ENCODE measurements around the gene IPO11.
"Not testable (repeated sequence)": the region's sequence is repeated elsewhere in the genome, so short reads cannot be mapped to it uniquely, and the experiment has no call there.

The IPO11 gene

DNA sequence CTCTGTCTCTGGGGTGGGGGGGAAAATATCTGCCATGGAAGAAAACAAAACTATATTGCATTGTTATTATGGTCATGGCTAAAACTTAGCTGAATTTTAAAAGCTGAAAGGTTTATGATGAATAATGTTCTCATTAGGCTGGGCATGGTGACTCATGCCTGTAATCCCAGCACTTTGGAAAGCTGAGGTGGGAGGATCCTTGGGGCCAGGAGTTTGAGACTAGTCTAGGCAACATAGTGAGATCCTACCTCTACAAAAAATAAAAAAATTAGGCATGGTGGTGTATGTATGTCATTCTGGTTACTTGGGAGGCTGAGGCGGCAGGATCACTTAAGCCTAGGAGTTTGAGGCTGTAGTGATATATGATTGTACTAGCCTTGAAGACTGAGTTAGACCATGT lies 44.5 kb downstream of the IPO11 start:
- DNase-seq = no peak

DNA sequence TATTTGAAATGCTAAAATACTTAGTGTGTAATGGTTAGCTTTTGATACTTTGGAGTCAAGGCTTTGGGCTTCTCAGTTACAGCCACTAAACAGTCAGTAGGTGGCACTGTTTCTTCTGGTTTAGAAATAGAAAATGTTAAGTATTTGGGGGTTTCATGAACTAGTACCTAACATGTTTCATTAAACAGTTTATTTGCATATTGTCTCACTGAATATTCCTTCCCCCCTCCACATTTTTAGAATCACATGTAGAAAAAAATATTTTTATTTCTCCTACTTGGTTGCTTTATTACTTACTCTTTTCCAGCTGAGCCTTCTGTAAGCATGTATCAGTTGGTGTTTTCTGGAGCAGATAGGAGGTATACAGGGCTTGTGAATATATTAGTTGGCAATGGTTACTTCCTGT lies 48.0 kb downstream of the IPO11 start:
- DNase-seq = peak; percentile 28

DNA sequence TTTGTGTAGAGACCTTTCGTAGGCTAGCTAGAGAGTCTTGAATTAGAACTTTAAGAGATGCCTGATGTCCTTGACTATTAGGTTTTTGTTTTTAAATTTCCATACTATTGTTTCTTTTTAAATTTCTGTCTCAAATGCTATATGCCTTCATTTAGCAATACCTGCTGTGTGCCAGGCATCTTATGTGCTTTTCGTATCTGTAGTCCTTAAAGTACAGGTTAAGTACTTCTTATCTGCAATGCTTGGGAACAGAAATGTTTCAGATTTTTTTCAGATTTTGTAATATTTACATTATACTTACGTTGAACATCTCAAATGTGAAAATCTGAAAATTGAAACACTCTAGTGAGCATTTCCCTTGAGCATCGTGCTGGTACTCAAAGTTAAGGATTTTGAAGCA lies 49.0 kb downstream of the IPO11 start:
- DNase-seq = no peak

DNA sequence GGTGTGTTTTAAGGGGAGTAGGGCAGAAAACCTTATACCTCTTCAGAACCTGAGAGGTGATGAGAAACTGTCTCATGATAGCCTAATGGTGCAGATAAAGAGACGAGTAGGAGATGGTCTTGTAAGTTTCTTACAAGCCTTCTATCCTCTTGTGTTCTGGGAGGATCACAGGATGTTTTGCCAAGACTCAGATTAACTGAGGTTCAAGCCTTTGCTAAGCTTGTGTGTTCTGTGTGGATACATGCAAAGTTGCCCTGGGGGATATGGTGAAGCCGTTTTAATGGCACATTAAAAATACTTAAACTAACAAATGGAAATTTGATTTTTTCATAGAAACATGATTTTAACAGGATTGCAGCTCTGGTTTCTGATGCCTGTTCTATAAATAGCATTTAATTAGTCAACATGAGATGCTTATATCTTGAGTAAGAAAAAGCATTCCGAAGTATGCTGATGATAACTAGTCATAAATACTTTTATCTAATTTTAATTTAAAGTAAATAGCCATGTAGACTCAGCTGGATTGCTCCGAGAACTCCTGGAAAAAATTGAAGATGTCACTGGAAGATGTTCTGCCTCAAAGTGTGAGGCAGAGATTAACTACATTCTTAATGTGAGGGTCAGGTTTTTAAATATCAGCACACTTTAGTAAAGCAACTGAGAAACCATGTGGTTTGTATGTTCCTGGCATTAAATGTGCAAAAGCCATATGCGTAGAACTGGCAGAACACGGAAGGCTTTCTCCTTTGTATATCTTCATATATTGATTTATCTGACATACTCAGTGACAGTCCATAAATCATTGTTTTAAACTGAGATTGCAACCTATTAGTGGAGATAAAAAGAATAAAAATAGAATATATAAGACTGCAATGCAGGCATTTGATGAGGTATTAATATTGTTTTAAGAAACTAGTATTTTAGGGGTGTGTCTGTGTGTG lies 53.7 kb downstream of the IPO11 start:
- no peak for DNase-seq

GRCh38 chr5:62473209-62473608 lies 60.6 kb downstream of the IPO11 start:
- no peak for DNase-seq

DNA sequence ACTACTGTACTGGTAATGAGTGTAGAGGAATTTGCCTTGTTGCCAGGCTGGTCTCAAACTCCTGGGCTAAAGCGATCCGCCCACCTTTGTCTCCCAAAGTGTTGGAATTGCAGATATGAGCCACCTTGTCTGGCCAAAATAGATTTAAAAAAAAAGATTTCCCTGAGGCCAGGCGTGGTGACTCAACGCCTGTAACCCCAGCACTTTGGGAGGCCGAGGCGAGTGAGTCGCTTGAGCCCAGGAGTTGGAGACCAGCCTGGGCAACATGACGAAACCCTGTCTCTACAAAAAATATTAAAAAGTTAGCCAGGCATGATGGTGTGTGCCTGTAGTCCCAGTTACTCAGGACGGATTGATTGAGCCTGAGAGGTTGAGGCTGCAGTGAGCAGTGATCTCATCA lies 62.5 kb downstream of the IPO11 start:
- DNase-seq = no peak

GRCh38 chr5:62477801-62478200 lies 65.2 kb downstream of the IPO11 start:
- no peak for DNase-seq

GRCh38 chr5:62483556-62483955 lies 71.0 kb downstream of the IPO11 start:
- DNase-seq = no peak

DNA sequence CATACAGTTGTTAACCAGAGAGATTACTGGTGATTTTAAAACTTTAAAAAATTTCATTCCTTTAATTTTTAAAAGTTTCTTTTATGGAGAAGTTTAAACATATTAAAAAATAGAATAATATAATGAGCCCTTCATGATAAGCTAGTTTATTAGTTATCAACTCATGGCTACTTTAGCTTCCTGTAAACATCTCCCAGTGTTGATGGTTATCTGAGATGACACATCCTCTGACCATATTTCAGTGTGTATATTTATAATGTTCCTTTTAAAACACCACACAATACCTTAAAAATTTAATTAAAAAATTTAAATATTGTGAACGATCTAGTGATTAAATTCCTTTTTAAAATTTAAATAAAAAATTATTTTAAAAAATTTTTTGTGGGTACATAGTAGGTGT lies 74.1 kb downstream of the IPO11 start:
- DNase-seq = no peak

GRCh38 chr5:62488531-62488930 lies 76.0 kb downstream of the IPO11 start:
- DNase-seq = no peak

DNA sequence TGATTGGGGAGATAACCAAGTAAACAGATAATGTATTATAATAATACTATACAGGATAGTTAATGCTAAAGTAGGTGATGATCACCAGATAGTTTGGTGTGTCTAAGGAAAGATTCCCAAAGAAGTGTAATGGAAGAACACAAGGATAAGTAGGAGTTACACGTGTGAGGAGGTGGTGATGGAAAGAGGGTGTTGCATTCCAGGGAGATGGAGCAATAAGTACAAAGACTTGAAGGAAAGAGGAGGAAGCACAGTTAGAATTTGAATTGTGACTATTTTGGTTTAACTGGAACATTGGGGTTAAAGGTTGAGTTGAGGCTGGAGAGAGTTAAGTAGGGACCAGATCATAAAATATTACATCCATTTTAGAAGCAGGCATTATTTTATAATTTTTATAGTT lies 76.9 kb downstream of the IPO11 start:
- DNase-seq = no peak

- no peak for DNase-seq
Observed at GRCh38 chr5:62494772-62495171, 82.2 kb downstream of the IPO11 start.

DNA sequence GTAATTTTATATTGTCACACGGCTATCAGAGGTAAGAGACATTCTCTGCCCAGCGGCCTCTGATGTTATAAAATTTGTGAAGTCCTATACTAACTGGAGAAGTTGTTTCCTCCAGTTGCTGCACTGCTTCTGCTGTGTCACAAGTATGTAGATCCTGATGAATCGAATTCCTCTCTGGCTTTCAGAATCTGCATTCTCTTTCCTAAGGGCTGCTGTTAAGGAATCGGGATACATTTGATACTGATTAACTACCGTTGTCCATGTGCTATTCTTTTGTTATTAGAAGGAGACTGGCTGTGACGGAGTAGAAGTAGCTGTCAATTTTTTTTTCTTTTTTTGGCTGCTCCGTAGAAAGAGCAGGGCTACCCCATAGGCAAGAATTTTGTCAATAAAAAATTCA lies 84.3 kb downstream of the IPO11 start:
- DNase-seq = no peak

DNA sequence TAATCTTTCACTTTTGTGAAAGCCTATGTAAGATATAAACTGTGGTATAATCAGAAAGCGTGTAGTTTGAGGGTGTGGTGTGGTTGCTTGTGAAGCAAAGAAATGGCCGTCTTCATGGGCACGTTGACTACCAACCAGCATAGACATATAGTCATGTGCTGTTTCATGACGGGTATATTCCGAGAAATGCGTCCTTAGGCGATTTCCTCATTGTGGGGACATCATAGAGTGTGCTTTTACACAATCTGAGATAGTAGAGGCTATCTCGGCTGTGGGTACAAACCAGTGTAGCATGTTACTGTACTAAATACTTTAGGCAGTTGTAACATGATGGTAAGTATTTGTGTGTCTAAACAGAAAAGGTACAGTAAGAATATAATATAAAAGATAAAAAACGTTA lies 86.4 kb downstream of the IPO11 start:
- DNase-seq = no peak

GRCh38 chr5:62499756-62500155 lies 87.2 kb downstream of the IPO11 start:
- DNase-seq = no peak

DNA sequence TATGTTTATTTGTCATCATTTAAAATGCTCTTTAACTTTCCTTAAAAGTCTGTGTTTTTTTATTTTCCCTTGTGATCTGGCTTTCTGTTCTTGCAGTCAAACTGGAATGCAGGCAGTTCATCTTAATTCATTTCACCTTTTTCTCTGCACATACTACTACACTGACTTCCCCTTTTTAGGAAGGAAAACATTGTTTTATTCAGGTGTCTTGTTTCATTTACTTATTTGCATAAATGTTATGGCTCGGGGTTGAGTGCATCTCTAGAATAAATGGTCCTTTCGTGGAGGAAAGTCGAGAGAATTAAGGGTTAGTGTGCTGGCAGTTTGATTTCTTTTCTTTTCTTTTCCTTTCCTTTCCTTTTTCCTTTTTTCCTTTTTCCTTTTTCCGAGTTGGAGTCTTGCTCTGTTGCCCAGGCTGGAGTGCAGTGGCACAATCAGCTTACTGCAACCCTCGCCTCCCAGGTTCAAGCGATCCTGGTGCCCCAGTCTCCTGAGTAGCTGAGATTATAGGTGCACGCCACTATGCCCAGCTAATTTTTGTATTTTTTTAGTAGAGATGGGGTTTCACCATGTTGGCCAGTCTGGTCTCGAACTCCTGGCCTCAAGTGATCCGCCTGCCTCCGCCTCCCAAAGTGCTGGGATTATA lies 90.0 kb downstream of the IPO11 start:
- no peak for DNase-seq

DNA sequence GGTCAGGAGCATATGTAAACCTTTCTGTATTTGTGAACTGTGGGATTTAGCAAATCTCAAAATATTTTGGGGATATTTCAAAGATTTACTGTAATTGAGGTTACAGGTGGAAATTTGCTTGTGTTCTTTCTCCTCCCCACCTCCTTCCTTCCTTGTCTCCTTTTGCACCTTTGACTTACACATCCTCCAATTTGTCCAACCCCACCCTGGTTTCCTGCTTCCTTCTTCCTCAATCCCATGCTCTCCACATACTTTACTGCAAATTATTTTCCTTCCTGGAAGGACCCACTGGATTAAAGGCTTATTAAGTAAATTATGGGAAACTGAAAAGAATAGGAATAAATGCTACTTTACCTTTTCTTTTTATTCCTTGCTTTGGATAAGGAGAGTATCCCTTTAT lies 91.6 kb downstream of the IPO11 start:
- no peak for DNase-seq

GRCh38 chr5:62506659-62507460 lies 94.3 kb downstream of the IPO11 start:
- no peak for DNase-seq

DNA sequence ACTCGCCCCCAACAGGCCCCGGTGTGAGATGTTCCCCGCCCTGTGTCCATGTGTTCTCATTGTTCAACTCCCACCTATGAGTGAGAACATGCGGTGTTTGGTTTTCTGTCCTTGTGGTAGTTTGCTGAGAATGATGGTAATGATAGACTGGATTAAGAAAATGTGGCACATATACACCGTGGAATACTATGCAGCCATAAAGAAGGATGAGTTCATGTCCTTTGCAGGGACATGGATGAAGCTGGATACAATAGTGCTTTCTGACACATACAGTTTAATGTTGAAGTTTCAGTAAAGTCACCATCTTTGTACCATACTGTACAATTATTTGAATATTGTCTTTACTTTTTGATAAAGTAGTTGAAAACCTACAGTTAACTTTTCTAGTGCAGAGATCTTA lies 96.2 kb downstream of the IPO11 start:
- not testable (repeated sequence) for DNase-seq

- no peak for DNase-seq
Observed at GRCh38 chr5:62509806-62510205, 97.2 kb downstream of the IPO11 start.

GRCh38 chr5:62513085-62513484 lies 100.5 kb downstream of the IPO11 start:
- not testable (repeated sequence) for DNase-seq

GRCh38 chr5:62514510-62515119 lies 102.1 kb downstream of the IPO11 start:
- no peak for DNase-seq

DNA sequence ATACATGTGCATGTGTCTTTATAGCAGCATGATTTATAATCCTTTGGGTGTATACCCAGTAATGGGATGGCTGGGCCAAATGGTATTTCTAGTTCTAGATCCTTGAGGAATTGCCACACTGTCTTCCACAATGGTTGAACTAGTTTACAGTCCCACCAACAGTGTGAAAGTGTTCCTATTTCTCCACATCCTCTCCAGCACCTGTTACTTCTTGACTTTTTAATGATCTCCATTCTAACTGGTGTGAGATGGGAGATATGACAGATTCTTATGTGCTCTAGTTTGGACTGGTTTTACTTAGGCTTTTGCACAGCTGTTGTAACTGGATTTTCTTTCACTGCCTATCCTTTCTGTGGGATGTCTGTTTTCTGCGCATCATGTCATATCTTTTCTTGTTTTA lies 108.2 kb downstream of the IPO11 start:
- not testable (repeated sequence) for DNase-seq
